GM12873 (cell line): Measurements from ENCODE around the gene LRFN3.

ENCODE experiments used
- CTCF ChIP-seq: IDR thresholded peaks from 2 replicates; pipeline ENCODE4 v1.5.1; 2012; ENCODE audit warnings: low read depth, mild to moderate bottlenecking, moderate library complexity, low read length, control low read depth; ENCODE audit not compliant: insufficient read depth; ENCODE audit errors: missing control alignments

Gene LRFN3

DNA sequence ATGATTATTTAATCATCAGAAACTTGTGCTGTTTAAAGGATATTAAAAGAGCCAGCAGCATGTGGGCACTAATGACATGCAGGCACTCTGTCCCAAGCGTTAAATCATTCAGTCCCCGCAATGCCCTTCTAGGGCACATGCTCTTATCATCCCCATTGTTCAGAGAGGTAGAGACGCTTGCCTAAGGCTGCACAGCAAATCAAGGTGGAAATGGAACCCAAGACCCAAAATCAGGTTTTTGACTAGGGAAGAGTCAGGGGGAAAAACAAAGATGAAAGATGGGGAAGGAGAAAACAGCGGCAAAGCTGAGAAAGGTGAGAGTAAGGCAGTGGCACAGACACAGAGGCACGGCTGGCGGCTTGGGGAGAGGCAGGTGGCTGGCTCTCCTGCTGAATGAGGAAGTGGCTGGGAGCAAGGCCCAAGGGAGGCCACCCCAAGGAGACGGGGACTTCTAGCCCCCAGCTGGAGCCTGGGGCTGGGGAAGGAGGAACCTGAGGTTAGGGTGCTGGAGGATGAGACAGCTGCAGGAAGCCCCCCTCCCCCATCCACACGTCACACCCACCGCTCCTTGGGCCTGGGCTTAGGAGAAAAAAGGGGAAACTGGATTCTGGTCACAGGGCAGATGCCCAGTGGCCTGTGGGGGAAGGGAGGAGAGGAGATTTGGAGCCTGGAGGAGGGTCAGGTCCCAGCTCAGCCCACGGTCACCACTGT lies 27.0 kb upstream of the LRFN3 start:
- TF ChIP-seq CTCF, result no peak

DNA sequence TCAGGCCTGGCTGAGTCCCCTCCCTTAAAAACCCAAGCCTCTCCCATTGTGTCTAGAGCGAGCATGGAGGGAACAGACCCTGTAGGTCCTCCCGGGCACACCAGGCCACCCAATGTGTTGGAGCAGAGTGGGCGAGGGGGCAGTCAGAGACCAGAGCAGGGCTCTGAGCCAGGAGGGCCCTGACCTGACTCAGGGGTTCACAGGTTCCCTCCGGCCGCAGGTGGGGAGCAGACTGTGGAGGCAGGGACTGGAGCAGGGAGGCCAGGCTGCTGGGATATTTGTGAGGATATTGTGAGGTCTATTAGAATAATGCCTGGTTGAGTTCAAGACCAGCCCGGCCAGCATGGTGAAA lies 26.5 kb upstream of the LRFN3 start:
- no peak for TF ChIP-seq CTCF

DNA sequence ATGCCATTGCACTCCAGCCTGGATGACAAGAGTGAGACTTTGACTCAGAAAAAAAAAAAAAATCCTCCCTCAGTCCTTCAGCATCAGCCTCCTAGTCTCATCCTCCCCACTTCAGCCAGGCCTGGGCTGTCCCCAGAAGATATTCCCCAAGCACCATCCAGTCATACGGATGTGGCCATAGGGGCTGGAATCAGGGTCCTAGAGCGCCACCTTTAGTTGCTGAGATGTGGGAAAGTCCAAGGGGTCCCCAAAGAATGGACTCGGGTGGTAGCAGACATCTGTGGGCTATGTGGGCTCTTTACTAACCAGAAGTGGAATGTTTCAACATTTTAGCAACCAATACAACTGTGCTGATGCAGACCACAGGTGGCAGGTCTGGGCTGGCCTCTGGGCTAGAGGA lies 25.0 kb upstream of the LRFN3 start:
- no peak for TF ChIP-seq CTCF

DNA sequence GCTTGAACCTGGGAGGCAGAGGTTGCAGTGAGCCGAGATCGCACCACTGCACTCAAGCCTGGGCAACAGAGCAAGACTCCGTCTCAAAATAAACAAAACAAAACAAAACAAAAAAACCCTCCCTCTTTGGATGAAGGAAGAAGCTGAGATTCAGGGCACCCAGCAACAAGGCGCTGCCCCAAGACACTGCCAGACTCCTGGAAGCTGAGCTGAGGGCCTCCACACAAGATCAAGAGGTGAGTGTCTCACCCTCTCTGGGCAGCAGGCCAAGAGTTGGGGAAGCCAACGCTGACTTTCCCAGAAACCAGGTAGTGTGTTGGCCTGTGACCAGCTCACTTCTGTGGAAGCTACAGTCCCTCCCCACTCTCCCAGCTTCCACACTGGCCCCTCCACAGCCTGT lies 24.4 kb upstream of the LRFN3 start:
- no peak for TF ChIP-seq CTCF

DNA sequence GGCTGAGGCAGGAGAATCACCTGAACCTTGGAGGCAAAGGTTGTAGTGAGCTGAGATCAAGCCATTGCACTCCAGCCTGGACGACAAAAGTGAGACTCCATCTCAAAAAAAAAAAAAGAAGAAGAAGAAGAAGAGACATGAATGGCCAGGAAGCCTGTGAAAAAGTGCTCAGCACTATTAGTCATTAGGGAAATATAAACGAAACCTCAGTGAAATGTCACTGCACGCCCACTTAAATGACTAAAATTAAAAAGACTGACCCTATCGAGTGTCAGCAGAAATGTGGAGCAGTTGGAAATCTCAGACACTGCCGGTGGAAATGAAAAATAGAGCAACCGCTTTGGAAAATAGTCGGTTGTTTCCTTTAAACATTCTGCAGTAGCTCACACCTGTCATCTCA lies 22.6 kb upstream of the LRFN3 start:
- no peak for TF ChIP-seq CTCF

GRCh38 chr19:35915443-35915842 lies 20.7 kb upstream of the LRFN3 start:
- no peak for TF ChIP-seq CTCF

DNA sequence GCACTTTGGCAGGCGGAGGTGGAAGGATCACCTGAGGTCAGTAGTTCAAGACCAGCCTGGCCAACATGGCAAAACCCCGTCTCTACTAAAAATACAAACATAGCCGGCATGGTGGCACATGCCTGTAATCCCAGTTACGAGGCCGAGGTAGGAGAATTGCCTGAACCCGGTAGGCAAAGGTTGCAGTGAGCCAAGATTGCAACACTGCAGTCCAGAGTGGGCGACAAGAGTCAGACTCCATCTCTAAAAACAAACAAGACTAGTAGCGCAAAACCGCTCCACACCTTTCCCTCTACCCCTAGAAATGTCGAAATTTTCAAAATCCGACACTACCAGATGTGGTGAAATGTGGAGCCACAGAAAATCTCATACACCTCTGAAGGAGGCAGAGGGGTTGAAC lies 16.9 kb upstream of the LRFN3 start:
- TF ChIP-seq CTCF, result no peak

DNA sequence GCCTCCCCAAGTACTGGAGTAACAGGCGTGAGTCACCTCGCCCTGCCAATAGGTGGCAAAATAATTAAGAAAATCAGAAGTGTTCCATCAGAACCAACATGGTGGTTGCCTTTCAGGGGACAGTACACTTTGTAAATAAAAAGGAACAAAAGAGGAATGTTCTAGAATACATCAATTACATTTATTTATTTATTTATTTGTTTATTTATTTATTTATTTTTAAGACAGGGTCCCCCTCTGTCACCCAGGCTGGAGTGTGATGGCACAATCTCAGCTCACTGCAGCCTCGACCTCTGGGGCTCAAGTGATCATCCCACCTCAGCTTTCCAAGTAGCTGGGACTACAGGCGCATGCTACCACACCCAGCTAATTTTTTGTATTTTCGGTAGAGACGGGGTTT lies 15.2 kb upstream of the LRFN3 start:
- no peak for TF ChIP-seq CTCF
